ENCODE measurements around the gene TUBG1.
"Not testable (repeated sequence)": the region's sequence is repeated elsewhere in the genome, so short reads cannot be mapped to it uniquely, and the experiment has no call there.

- not testable (repeated sequence) for TF ChIP-seq POLR2AphosphoS5, POLR2A (IDR thresholded peaks at IDR 0.05)
Measured at GRCh38 chr17:42609814-42610801, 625 bp downstream of the TUBG1 start.
